ENCODE data around the gene HINT3. TPM values are rescaled to one million over a fixed set of nuclear protein-coding genes. Genes with fewer than 3 reads are reported as not detected.
"Not testable (repeated sequence)": the region's sequence is repeated elsewhere in the genome, so short reads cannot be mapped to it uniquely, and the experiment has no call there.

HINT3 gene
- polyA plus RNA-seq, 4 donors = 11.1 to 32.2 (median 14.2) TPM

- H3K36me3 ChIP-seq (ENCODE audit: control insufficient read depth in 3 of 3, insufficient read depth in 2 of 3, low read depth in 1 of 3, low read length in 3 of 3); H3K9me3 ChIP-seq (ENCODE audit: control insufficient read depth in 2 of 2, insufficient read depth in 1 of 2, low read depth in 1 of 2, low read length in 1 of 2); H3K4me3 ChIP-seq (ENCODE audit: low read depth in 1 of 3, low read length in 3 of 3); H3K27me3 ChIP-seq (ENCODE audit: control insufficient read depth in 3 of 3, insufficient read depth in 3 of 3, low read length in 3 of 3); FAIRE-seq; DNase-seq; H3K27ac ChIP-seq (ENCODE audit: low read depth in 1 of 3, low read length in 2 of 3): not testable (repeated sequence)
- 87 to 94% (median 90%) methylated on average over 6 of the region's 6 CpGs for WGBS, 3 donors
- peaks cover under 1 to 25% (median 6%) of the 10 kb centered on the region in 3 donors for H3K4me1 ChIP-seq (ENCODE audit: control insufficient read depth in 3 of 3, insufficient read depth in 2 of 3, low read depth in 1 of 3, low read length in 2 of 3)
Measured at GRCh38 chr6:125950716-125951115, 5.9 kb upstream of the HINT3 start.

- WGBS, 3 donors = 90 to 100% (median 97%) methylated on average over 1 of the region's 1 CpG
- no peak overlapping the region for H3K27ac ChIP-seq (ENCODE audit: low read depth in 1 of 3, low read length in 2 of 3)
- no peak for FAIRE-seq
- no peaks in the 10 kb centered on the region for H3K36me3 ChIP-seq (ENCODE audit: control insufficient read depth in 3 of 3, insufficient read depth in 2 of 3, low read depth in 1 of 3, low read length in 3 of 3)
- no peak overlapping the region for H3K4me3 ChIP-seq (ENCODE audit: low read depth in 1 of 3, low read length in 3 of 3)
- no peak for DNase-seq
- no peaks in the 10 kb centered on the region for H3K27me3 ChIP-seq (ENCODE audit: control insufficient read depth in 3 of 3, insufficient read depth in 3 of 3, low read length in 3 of 3)
- H3K9me3 ChIP-seq (ENCODE audit: control insufficient read depth in 2 of 2, insufficient read depth in 1 of 2, low read depth in 1 of 2, low read length in 1 of 2) = peaks cover 0 to 6% of the 10 kb centered on the region in 2 donors
- H3K4me1 ChIP-seq (ENCODE audit: control insufficient read depth in 3 of 3, insufficient read depth in 2 of 3, low read depth in 1 of 3, low read length in 2 of 3) = peaks cover 0 to 19% (median under 1%) of the 10 kb centered on the region in 3 donors
Measured at GRCh38 chr6:125951323-125951722, 5.2 kb upstream of the HINT3 start.

GRCh38 chr6:125952764-125953501 is 3.6 kb upstream of the HINT3 start:
- Histone ChIP-seq H3K4me1 (ENCODE audit: control insufficient read depth in 3 of 3, insufficient read depth in 2 of 3, low read depth in 1 of 3, low read length in 2 of 3) (peaks cover 0 to 11% (median 0%) of the 10 kb centered on the region in 3 donors), H3K27ac (ENCODE audit: low read depth in 1 of 3, low read length in 2 of 3) (no peak overlapping the region), H3K36me3 (ENCODE audit: control insufficient read depth in 3 of 3, insufficient read depth in 2 of 3, low read depth in 1 of 3, low read length in 3 of 3) (no peaks in the 10 kb centered on the region), H3K9me3 (ENCODE audit: control insufficient read depth in 2 of 2, insufficient read depth in 1 of 2, low read depth in 1 of 2, low read length in 1 of 2) (peaks cover 0 to 6% of the 10 kb centered on the region in 2 donors), H3K4me3 (ENCODE audit: low read depth in 1 of 3, low read length in 3 of 3) (no peak overlapping the region), H3K27me3 (ENCODE audit: control insufficient read depth in 3 of 3, insufficient read depth in 3 of 3, low read length in 3 of 3) (no peaks in the 10 kb centered on the region)
- 87 to 95% (median 90%) methylated on average over 7 of the region's 7 CpGs for WGBS, 3 donors
- no peak for FAIRE-seq
- DNase-seq = peak in 1 of 2 donors; percentile 36

- peaks cover under 1 to 11% (median 5%) of the 10 kb centered on the region in 3 donors for H3K4me1 ChIP-seq (ENCODE audit: control insufficient read depth in 3 of 3, insufficient read depth in 2 of 3, low read depth in 1 of 3, low read length in 2 of 3)
- peak; percentile 58 to 76 for DNase-seq
- no peak overlapping the region for H3K4me3 ChIP-seq (ENCODE audit: low read depth in 1 of 3, low read length in 3 of 3)
- 33 to 72% (median 59%) methylated on average over 11 of the region's 11 CpGs for WGBS, 3 donors
- no peaks in the 10 kb centered on the region for H3K36me3 ChIP-seq (ENCODE audit: control insufficient read depth in 3 of 3, insufficient read depth in 2 of 3, low read depth in 1 of 3, low read length in 3 of 3)
- no peak overlapping the region for H3K27ac ChIP-seq (ENCODE audit: low read depth in 1 of 3, low read length in 2 of 3)
- H3K27me3 ChIP-seq (ENCODE audit: control insufficient read depth in 3 of 3, insufficient read depth in 3 of 3, low read length in 3 of 3) = no peaks in the 10 kb centered on the region
- no peak for FAIRE-seq
- H3K9me3 ChIP-seq (ENCODE audit: control insufficient read depth in 2 of 2, insufficient read depth in 1 of 2, low read depth in 1 of 2, low read length in 1 of 2) = peaks cover 0 to 6% of the 10 kb centered on the region in 2 donors
Measured at GRCh38 chr6:125953502-125953875, 3.1 kb upstream of the HINT3 start.

GRCh38 chr6:125954735-125955339 is 1.7 kb upstream of the HINT3 start:
- H3K9me3 ChIP-seq (ENCODE audit: control insufficient read depth in 2 of 2, insufficient read depth in 1 of 2, low read depth in 1 of 2, low read length in 1 of 2) = peaks cover 0 to 6% of the 10 kb centered on the region in 2 donors
- H3K27ac ChIP-seq (ENCODE audit: low read depth in 1 of 3, low read length in 2 of 3) = no peak overlapping the region
- no peak for DNase-seq
- FAIRE-seq = no peak
- H3K4me1 ChIP-seq (ENCODE audit: control insufficient read depth in 3 of 3, insufficient read depth in 2 of 3, low read depth in 1 of 3, low read length in 2 of 3) = peaks cover 3 to 11% (median 9%) of the 10 kb centered on the region in 3 donors
- no peaks in the 10 kb centered on the region for H3K27me3 ChIP-seq (ENCODE audit: control insufficient read depth in 3 of 3, insufficient read depth in 3 of 3, low read length in 3 of 3)
- 69 to 72% (median 70%) methylated on average over 5 of the region's 5 CpGs for WGBS, 3 donors
- peaks cover 0 to 2% (median 0%) of the 10 kb centered on the region in 3 donors for H3K36me3 ChIP-seq (ENCODE audit: control insufficient read depth in 3 of 3, insufficient read depth in 2 of 3, low read depth in 1 of 3, low read length in 3 of 3)
- H3K4me3 ChIP-seq (ENCODE audit: low read depth in 1 of 3, low read length in 3 of 3) = no peak overlapping the region

- Histone ChIP-seq H3K27me3 (ENCODE audit: control insufficient read depth in 3 of 3, insufficient read depth in 3 of 3, low read length in 3 of 3) (no peaks in the 10 kb centered on the region), H3K9me3 (ENCODE audit: control insufficient read depth in 2 of 2, insufficient read depth in 1 of 2, low read depth in 1 of 2, low read length in 1 of 2) (peaks cover 0 to 6% of the 10 kb centered on the region in 2 donors), H3K4me1 (ENCODE audit: control insufficient read depth in 3 of 3, insufficient read depth in 2 of 3, low read depth in 1 of 3, low read length in 2 of 3) (peaks cover 3 to 11% (median 9%) of the 10 kb centered on the region in 3 donors), H3K4me3 (ENCODE audit: low read depth in 1 of 3, low read length in 3 of 3) (peak overlapping the region in 1 of 3 donors; percentile 98), H3K27ac (ENCODE audit: low read depth in 1 of 3, low read length in 2 of 3) (peak overlapping the region in 1 of 3 donors; percentile 98), H3K36me3 (ENCODE audit: control insufficient read depth in 3 of 3, insufficient read depth in 2 of 3, low read depth in 1 of 3, low read length in 3 of 3) (peaks cover 0 to 2% (median 0%) of the 10 kb centered on the region in 3 donors)
- DNase-seq (peak in 1 of 2 donors; percentile 18), FAIRE-seq (no peak)
- 30 to 37% (median 37%) methylated on average over 5 of the region's 5 CpGs for WGBS, 3 donors
Measured at GRCh38 chr6:125955973-125956372, 597 bp upstream of the HINT3 start.

- Histone ChIP-seq H3K36me3 (ENCODE audit: control insufficient read depth in 3 of 3, insufficient read depth in 2 of 3, low read depth in 1 of 3, low read length in 3 of 3) (peaks cover 0 to 7% (median 0%) of the 10 kb centered on the region in 3 donors), H3K4me3 (ENCODE audit: low read depth in 1 of 3, low read length in 3 of 3) (peak overlapping the region; percentile 66 to 98 (median 76)), H3K9me3 (ENCODE audit: control insufficient read depth in 2 of 2, insufficient read depth in 1 of 2, low read depth in 1 of 2, low read length in 1 of 2) (peaks cover 0 to 6% of the 10 kb centered on the region in 2 donors), H3K4me1 (ENCODE audit: control insufficient read depth in 3 of 3, insufficient read depth in 2 of 3, low read depth in 1 of 3, low read length in 2 of 3) (peaks cover 3 to 11% (median 9%) of the 10 kb centered on the region in 3 donors), H3K27ac (ENCODE audit: low read depth in 1 of 3, low read length in 2 of 3) (peak overlapping the region; percentile 94 to 98 (median 95)), H3K27me3 (ENCODE audit: control insufficient read depth in 3 of 3, insufficient read depth in 3 of 3, low read length in 3 of 3) (no peaks in the 10 kb centered on the region)
- no peak for DNase-seq
- FAIRE-seq = no peak
- WGBS, 3 donors = 1 to 3% (median 1%) methylated on average over 3 of the region's 3 CpGs
Measured at GRCh38 chr6:125957391-125957693, 772 bp downstream of the HINT3 start.

GRCh38 chr6:125957845-125958244 is 1.3 kb downstream of the HINT3 start:
- Histone ChIP-seq H3K4me3 (ENCODE audit: low read depth in 1 of 3, low read length in 3 of 3) (peak overlapping the region in 2 of 3 donors; percentile 76 to 98), H3K27ac (ENCODE audit: low read depth in 1 of 3, low read length in 2 of 3) (peak overlapping the region in 2 of 3 donors; percentile 12 to 98), H3K4me1 (ENCODE audit: control insufficient read depth in 3 of 3, insufficient read depth in 2 of 3, low read depth in 1 of 3, low read length in 2 of 3) (peaks cover 3 to 11% (median 9%) of the 10 kb centered on the region in 3 donors), H3K27me3 (ENCODE audit: control insufficient read depth in 3 of 3, insufficient read depth in 3 of 3, low read length in 3 of 3) (no peaks in the 10 kb centered on the region), H3K9me3 (ENCODE audit: control insufficient read depth in 2 of 2, insufficient read depth in 1 of 2, low read depth in 1 of 2, low read length in 1 of 2) (peaks cover 0 to 2% of the 10 kb centered on the region in 2 donors), H3K36me3 (ENCODE audit: control insufficient read depth in 3 of 3, insufficient read depth in 2 of 3, low read depth in 1 of 3, low read length in 3 of 3) (peaks cover 0 to 7% (median 0%) of the 10 kb centered on the region in 3 donors)
- DNase-seq (peak; percentile 66 to 87), FAIRE-seq (no peak)
- 9 to 25% (median 21%) methylated on average over 4 of the region's 4 CpGs for WGBS, 3 donors

Measured in small intestine (tissue), 7 donors.